ENCODE measurements around the gene CLCN4. TPM values are rescaled to one million over a fixed set of nuclear protein-coding genes. Genes with fewer than 3 reads are reported as not detected.

The CLCN4 gene
- total RNA-seq, 4 donors from 2014 or later: 0.79 to 1.1 TPM; not detected in 2

- 40 to 68% methylated on average over 1 to 9 of the region's 9 CpGs for WGBS, 2 donors (ENCODE audit: low coverage in 1 of 2)
- no peaks in the 10 kb centered on the region for H3K9me3 ChIP-seq
- H3K36me3 ChIP-seq: no peaks in the 10 kb centered on the region
- no peak overlapping the region for H3K4me3 ChIP-seq
- in situ Hi-C loops (cut with MboI; ENCODE audit: low pct_ligation_motif_present in 1 of 4, low pct_unique_long_range_greater_than_20kb in 1 of 4, low sequenced_read_pairs in 3 of 4) (no loop called here), intact Hi-C loops (cut with DNase I; ENCODE audit: low total_unique reads) (no loop called here)
- TF ChIP-seq CTCF (IDR thresholded peaks at IDR 0.05) (no peak), EP300 (IDR thresholded peaks at IDR 0.05; ENCODE audit: low read depth) (no peak), POLR2AphosphoS5 (IDR thresholded peaks at IDR 0.05) (no peak), POLR2A (IDR thresholded peaks at IDR 0.05) (no peak)
- peaks cover 17% of the 10 kb centered on the region for H3K27me3 ChIP-seq
- no peak for DNase-seq
- H3K27ac ChIP-seq: no peak overlapping the region
- peaks cover 0 to 4% (median 0%) of the 10 kb centered on the region in 4 donors for H3K4me1 ChIP-seq
These were observed 3.4 kb downstream of the CLCN4 start for GRCh38 chrX:10160211-10160610.

GRCh38 chrX:10163031-10163430, 6.3 kb downstream of the CLCN4 start:
- 78% methylated on average over 2 of the region's 2 CpGs; no CpG with 5 or more reads in 1 of the 2 donors for WGBS, 2 donors (ENCODE audit: low coverage in 1 of 2)
- Histone ChIP-seq H3K9me3 (no peaks in the 10 kb centered on the region), H3K27ac (no peak overlapping the region), H3K4me1 (peaks cover 0 to 4% (median 0%) of the 10 kb centered on the region in 4 donors), H3K4me3 (no peak overlapping the region), H3K27me3 (peaks cover 16% of the 10 kb centered on the region), H3K36me3 (no peaks in the 10 kb centered on the region)
- no peak for DNase-seq
- TF ChIP-seq POLR2AphosphoS5 (IDR thresholded peaks at IDR 0.05) (no peak), POLR2A (IDR thresholded peaks at IDR 0.05) (no peak), EP300 (IDR thresholded peaks at IDR 0.05; ENCODE audit: low read depth) (no peak), CTCF (IDR thresholded peaks at IDR 0.05) (no peak)
- intact Hi-C loops (cut with DNase I; ENCODE audit: low total_unique reads) (no loop called here), in situ Hi-C loops (cut with MboI; ENCODE audit: low pct_ligation_motif_present in 1 of 4, low pct_unique_long_range_greater_than_20kb in 1 of 4, low sequenced_read_pairs in 3 of 4) (no loop called here)

GRCh38 chrX:10164879-10165278, 8.1 kb downstream of the CLCN4 start:
- 91% methylated on average over 11 of the region's 11 CpGs; no CpG with 5 or more reads in 1 of the 2 donors for WGBS, 2 donors (ENCODE audit: low coverage in 1 of 2)
- Histone ChIP-seq H3K36me3 (no peaks in the 10 kb centered on the region), H3K4me3 (no peak overlapping the region), H3K9me3 (no peaks in the 10 kb centered on the region), H3K4me1 (no peaks in the 10 kb centered on the region), H3K27me3 (no peaks in the 10 kb centered on the region), H3K27ac (no peak overlapping the region)
- TF ChIP-seq EP300 (IDR thresholded peaks at IDR 0.05; ENCODE audit: low read depth) (no peak), POLR2A (IDR thresholded peaks at IDR 0.05) (no peak), CTCF (IDR thresholded peaks at IDR 0.05) (no peak), POLR2AphosphoS5 (IDR thresholded peaks at IDR 0.05) (no peak)
- intact Hi-C loops (cut with DNase I; ENCODE audit: low total_unique reads): no loop called here
- in situ Hi-C loops (cut with MboI; ENCODE audit: low pct_ligation_motif_present in 1 of 4, low pct_unique_long_range_greater_than_20kb in 1 of 4, low sequenced_read_pairs in 3 of 4): no loop called here
- no peak for DNase-seq

- Histone ChIP-seq H3K4me3 (no peak overlapping the region), H3K27ac (no peak overlapping the region)
These were observed 8.9 kb downstream of the CLCN4 start for GRCh38 chrX:10165580-10166247.

More at GRCh38 chrX:10165580-10166247, 8.9 kb downstream of the CLCN4 start:
- intact Hi-C loops (cut with DNase I; ENCODE audit: low total_unique reads) (no loop called here), in situ Hi-C loops (cut with MboI; ENCODE audit: low pct_ligation_motif_present in 1 of 4, low pct_unique_long_range_greater_than_20kb in 1 of 4, low sequenced_read_pairs in 3 of 4) (no loop called here)
- Histone ChIP-seq H3K36me3 (no peaks in the 10 kb centered on the region), H3K4me1 (no peaks in the 10 kb centered on the region), H3K9me3 (no peaks in the 10 kb centered on the region), H3K27me3 (no peaks in the 10 kb centered on the region)
- WGBS, 2 donors (ENCODE audit: low coverage in 1 of 2): 79% methylated on average over 18 of the region's 18 CpGs; no CpG with 5 or more reads in 1 of the 2 donors
- no peak for DNase-seq
- TF ChIP-seq POLR2AphosphoS5 (IDR thresholded peaks at IDR 0.05): no peak
- no peak for TF ChIP-seq CTCF (IDR thresholded peaks at IDR 0.05)
- no peak for TF ChIP-seq EP300 (IDR thresholded peaks at IDR 0.05; ENCODE audit: low read depth)
- no peak for TF ChIP-seq POLR2A (IDR thresholded peaks at IDR 0.05)
